ENCODE results near the gene SF3B3.

DNA sequence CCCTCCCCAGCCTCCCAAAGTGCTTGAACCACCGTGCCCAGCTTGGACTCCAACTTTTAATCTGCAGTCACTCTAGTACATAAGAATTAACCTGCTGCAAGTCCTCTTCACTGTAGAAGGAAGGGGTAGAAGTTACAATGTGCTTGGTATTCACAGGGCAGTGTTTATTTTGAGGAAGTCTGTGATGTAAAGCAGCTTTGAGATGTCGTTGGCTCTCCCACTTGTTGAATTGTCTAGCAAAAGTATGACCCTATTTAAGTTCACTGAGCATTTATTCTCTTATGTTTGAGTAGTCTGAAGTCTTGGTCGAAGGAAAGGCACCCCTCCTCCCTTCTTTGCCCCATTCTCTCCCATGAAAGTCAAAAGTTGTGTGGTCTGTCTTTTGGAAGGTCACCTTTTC is 28.2 kb downstream of the SF3B3 start:
- TF ChIP-seq, protein P1, sequence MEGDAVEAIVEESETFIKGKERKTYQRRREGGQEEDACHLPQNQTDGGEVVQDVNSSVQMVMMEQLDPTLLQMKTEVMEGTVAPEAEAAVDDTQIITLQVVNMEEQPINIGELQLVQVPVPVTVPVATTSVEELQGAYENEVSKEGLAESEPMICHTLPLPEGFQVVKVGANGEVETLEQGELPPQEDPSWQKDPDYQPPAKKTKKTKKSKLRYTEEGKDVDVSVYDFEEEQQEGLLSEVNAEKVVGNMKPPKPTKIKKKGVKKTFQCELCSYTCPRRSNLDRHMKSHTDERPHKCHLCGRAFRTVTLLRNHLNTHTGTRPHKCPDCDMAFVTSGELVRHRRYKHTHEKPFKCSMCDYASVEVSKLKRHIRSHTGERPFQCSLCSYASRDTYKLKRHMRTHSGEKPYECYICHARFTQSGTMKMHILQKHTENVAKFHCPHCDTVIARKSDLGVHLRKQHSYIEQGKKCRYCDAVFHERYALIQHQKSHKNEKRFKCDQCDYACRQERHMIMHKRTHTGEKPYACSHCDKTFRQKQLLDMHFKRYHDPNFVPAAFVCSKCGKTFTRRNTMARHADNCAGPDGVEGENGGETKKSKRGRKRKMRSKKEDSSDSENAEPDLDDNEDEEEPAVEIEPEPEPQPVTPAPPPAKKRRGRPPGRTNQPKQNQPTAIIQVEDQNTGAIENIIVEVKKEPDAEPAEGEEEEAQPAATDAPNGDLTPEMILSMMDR (conservative IDR thresholded peaks at IDR 0.05 in 1 of 2, IDR thresholded peaks at IDR 0.05 in 1 of 2; ENCODE audit: low read depth in 1 of 2, low read length in 2 of 2), result no peak
- TF ChIP-seq EZH2 (IDR thresholded peaks at IDR 0.05; ENCODE audit: low read length, missing control alignments), result no peak
